Naive thymus-derived CD4-positive, alpha-beta T cell (primary cell): Measurements from ENCODE around the gene CLSTN2. TPM values are rescaled to one million over a fixed set of nuclear protein-coding genes. Genes with fewer than 3 reads are reported as not detected.

Source experiments
- ATAC-seq: fragments of 150-1000 bp; cut with Tn5 transposase; 2 replicates; pipeline ENCODE4 v1.10.0; 2021; ENCODE audit warnings: mild to moderate bottlenecking, moderate library complexity
- CTCF ChIA-PET: fragments of 350-600 bp; sonication (Branson Sonifier 250); formaldehyde crosslinking; loops from one replicate; lab custom pipeline; 2021; ENCODE audit warnings: antibody characterized with exemption; lab: Charles Lee
- POLR2A ChIA-PET: fragments of 350-600 bp; sonication (Branson Sonifier 250); formaldehyde crosslinking; loops from one replicate; lab custom pipeline; 2021; ENCODE audit warnings: antibody characterized with exemption, inconsistent platforms; lab: Charles Lee
- DNase-seq, 9 donors: peaks; one replicate each; pipeline versions ENCODE4 v3.0.0 to v3.0.0-alpha.2; 2020 to 2022; ENCODE audit warnings: mixed read lengths in 1 of 9
- H3K27ac ChIP-seq: one replicate; pipeline ENCODE4 v1.7.0; 2013; ENCODE audit warnings: mild to moderate bottlenecking, low read depth, low read length, moderate library complexity
- H3K27me3 ChIP-seq, 2 donors: one replicate each; pipeline ENCODE4 v1.7.0; 2013; ENCODE audit warnings: low read length in 2 of 2, mild to moderate bottlenecking in 2 of 2, moderate library complexity in 2 of 2; ENCODE audit not compliant: control insufficient read depth in 2 of 2, insufficient read depth in 2 of 2
- H3K36me3 ChIP-seq, 3 experiments: 1 replicate in 2 of 3; 2 replicates in 1 of 3; pipeline ENCODE4 v1.7.0; 2013; ENCODE audit warnings: low read length in 3 of 3, mild to moderate bottlenecking in 3 of 3, moderate library complexity in 1 of 3; ENCODE audit not compliant: insufficient read depth in 3 of 3, control insufficient read depth in 2 of 3
- H3K4me1 ChIP-seq, 2 donors: one replicate each; pipeline ENCODE4 v1.7.0; 2013; ENCODE audit warnings: low read length in 2 of 2, mild to moderate bottlenecking in 2 of 2, moderate library complexity in 1 of 2; ENCODE audit not compliant: control insufficient read depth in 2 of 2, insufficient read depth in 2 of 2
- H3K4me3 ChIP-seq: 2 replicates; pipeline ENCODE4 v1.7.0; 2013; ENCODE audit warnings: mild to moderate bottlenecking, low read length
- H3K9me3 ChIP-seq, 3 experiments: 1 replicate in 2 of 3; 2 replicates in 1 of 3; pipeline ENCODE4 v1.7.0; 2013; ENCODE audit warnings: low read length in 3 of 3; ENCODE audit not compliant: control insufficient read depth in 2 of 3
- H3K27ac Mint-ChIP-seq, 9 donors: one replicate each; pipeline ENCODE4 v1.8.0; 2020 to 2022; ENCODE audit warnings: mixed read lengths in 9 of 9, mild to moderate bottlenecking in 8 of 9, moderate library complexity in 5 of 9, inconsistent platforms in 2 of 9
- H3K27me3 Mint-ChIP-seq, 5 donors: one replicate each; pipeline ENCODE4 v1.8.0; 2021 to 2022; ENCODE audit warnings: mixed read lengths in 5 of 5, mild to moderate bottlenecking in 1 of 5
- H3K36me3 Mint-ChIP-seq, 5 donors: one replicate each; pipeline ENCODE4 v1.8.0; 2020 to 2022; ENCODE audit warnings: mixed read lengths in 5 of 5, mild to moderate bottlenecking in 3 of 5, inconsistent platforms in 1 of 5
- H3K4me1 Mint-ChIP-seq, 7 donors: one replicate each; pipeline ENCODE4 v1.8.0; 2020 to 2022; ENCODE audit warnings: mixed read lengths in 7 of 7, mild to moderate bottlenecking in 3 of 7, inconsistent platforms in 1 of 7
- H3K4me3 Mint-ChIP-seq, 10 donors: one replicate each; pipeline ENCODE4 v1.8.0; 2020 to 2022; ENCODE audit warnings: mild to moderate bottlenecking in 10 of 10, mixed read lengths in 10 of 10, moderate library complexity in 6 of 10, inconsistent platforms in 2 of 10
- H3K9me3 Mint-ChIP-seq, 11 donors: one replicate each; pipeline ENCODE4 v1.8.0; 2020 to 2022; ENCODE audit warnings: mixed read lengths in 11 of 11, mild to moderate bottlenecking in 4 of 11, inconsistent platforms in 1 of 11, moderate library complexity in 1 of 11
- intact Hi-C, 2 donors: fragments of 100-400 bp; cut with micrococcal nuclease; formaldehyde crosslinking; loops; one replicate each; pipeline ENCODE4 v1.15.1; 2023
- polyA plus RNA-seq, 2 donors: library from polyadenylated mRNA; unstranded; fragments of 300-500 nt; fragmentation: Illumina TruSeq; gene quantifications; one replicate each; pipeline ENCODE4 v1.2.3, GENCODE V29; 2021
- total RNA-seq, 6 experiments: library from RNA in 5 of 6; stranded (reverse) in 5 of 6; gene quantifications; 1 replicate in 5 of 6; 2 replicates in 1 of 6; pipeline ENCODE4 v1.2.3 and lab custom pipeline; 2021 to 2026

The CLSTN2 gene
- total and polyA plus RNA-seq, 7 experiments from 2014 or later = 0.02 TPM; not detected in 6

GRCh38 chr3:140580746-140581145 lies 645.8 kb downstream of the CLSTN2 start:
- intact Hi-C loops = no loop called here
- no peak for ATAC-seq
- no peaks in the 10 kb centered on the region for H3K9me3 ChIP-seq
- CTCF ChIA-PET = no interaction called here
- H3K4me3 ChIP-seq = no peak overlapping the region
- Mint-ChIP-seq H3K36me3 (no peaks in the 10 kb centered on the region), H3K4me3 (no peak overlapping the region), H3K4me1 (no peaks in the 10 kb centered on the region), H3K27ac (no peak overlapping the region), H3K27me3 (peaks cover 0 to 34% (median 10%) of the 10 kb centered on the region in 5 donors), H3K9me3 (peaks cover 0 to 4% (median 0%) of the 10 kb centered on the region in 11 donors)
- no peak overlapping the region for H3K27ac ChIP-seq
- no peaks in the 10 kb centered on the region for H3K4me1 ChIP-seq
- no peaks in the 10 kb centered on the region for H3K27me3 ChIP-seq
- POLR2A ChIA-PET = no interaction called here
- DNase-seq = no peak
- H3K36me3 ChIP-seq = no peaks in the 10 kb centered on the region

- intact Hi-C loops = no loop called here
- H3K4me1 Mint-ChIP-seq = no peaks in the 10 kb centered on the region
- H3K27me3 Mint-ChIP-seq = peaks cover 0 to 47% (median 17%) of the 10 kb centered on the region in 5 donors
- ATAC-seq = no peak
- H3K9me3 Mint-ChIP-seq = peaks cover 0 to 9% (median 0%) of the 10 kb centered on the region in 11 donors
- no peak overlapping the region for H3K27ac Mint-ChIP-seq
- CTCF ChIA-PET = no interaction called here
- Histone ChIP-seq H3K36me3 (no peaks in the 10 kb centered on the region), H3K27ac (no peak overlapping the region), H3K27me3 (no peaks in the 10 kb centered on the region), H3K9me3 (no peaks in the 10 kb centered on the region), H3K4me1 (no peaks in the 10 kb centered on the region), H3K4me3 (no peak overlapping the region)
- no peak overlapping the region for H3K4me3 Mint-ChIP-seq
- H3K36me3 Mint-ChIP-seq = no peaks in the 10 kb centered on the region
- POLR2A ChIA-PET = no interaction called here
- DNase-seq = no peak
These were observed 649.6 kb downstream of the CLSTN2 start for GRCh38 chr3:140584549-140584948.

GRCh38 chr3:140585828-140586227 lies 650.8 kb downstream of the CLSTN2 start:
- H3K27me3 Mint-ChIP-seq = peaks cover 0 to 45% (median 17%) of the 10 kb centered on the region in 5 donors
- Histone ChIP-seq H3K27ac (no peak overlapping the region), H3K4me3 (no peak overlapping the region), H3K4me1 (no peaks in the 10 kb centered on the region), H3K9me3 (no peaks in the 10 kb centered on the region), H3K36me3 (no peaks in the 10 kb centered on the region), H3K27me3 (no peaks in the 10 kb centered on the region)
- DNase-seq (no peak), ATAC-seq (no peak)
- H3K4me1 Mint-ChIP-seq = no peaks in the 10 kb centered on the region
- intact Hi-C loops = no loop called here
- ChIA-PET CTCF (no interaction called here), POLR2A (no interaction called here)
- peaks cover 0 to 9% (median 0%) of the 10 kb centered on the region in 11 donors for H3K9me3 Mint-ChIP-seq
- no peak overlapping the region for H3K4me3 Mint-ChIP-seq
- H3K27ac Mint-ChIP-seq = no peak overlapping the region
- no peaks in the 10 kb centered on the region for H3K36me3 Mint-ChIP-seq

- peaks cover 0 to 44% (median 17%) of the 10 kb centered on the region in 5 donors for H3K27me3 Mint-ChIP-seq
- no peaks in the 10 kb centered on the region for H3K4me1 Mint-ChIP-seq
- CTCF ChIA-PET = no interaction called here
- Histone ChIP-seq H3K9me3 (no peaks in the 10 kb centered on the region), H3K36me3 (no peaks in the 10 kb centered on the region), H3K4me1 (no peaks in the 10 kb centered on the region), H3K4me3 (no peak overlapping the region), H3K27me3 (no peaks in the 10 kb centered on the region), H3K27ac (no peak overlapping the region)
- H3K27ac Mint-ChIP-seq = no peak overlapping the region
- ATAC-seq = no peak
- intact Hi-C loops = no loop called here
- H3K36me3 Mint-ChIP-seq = no peaks in the 10 kb centered on the region
- peaks cover 0 to 9% (median 0%) of the 10 kb centered on the region in 11 donors for H3K9me3 Mint-ChIP-seq
- no peak for DNase-seq
- H3K4me3 Mint-ChIP-seq = no peak overlapping the region
- POLR2A ChIA-PET = no interaction called here
These were observed 651.3 kb downstream of the CLSTN2 start for GRCh38 chr3:140586311-140586710.

DNA sequence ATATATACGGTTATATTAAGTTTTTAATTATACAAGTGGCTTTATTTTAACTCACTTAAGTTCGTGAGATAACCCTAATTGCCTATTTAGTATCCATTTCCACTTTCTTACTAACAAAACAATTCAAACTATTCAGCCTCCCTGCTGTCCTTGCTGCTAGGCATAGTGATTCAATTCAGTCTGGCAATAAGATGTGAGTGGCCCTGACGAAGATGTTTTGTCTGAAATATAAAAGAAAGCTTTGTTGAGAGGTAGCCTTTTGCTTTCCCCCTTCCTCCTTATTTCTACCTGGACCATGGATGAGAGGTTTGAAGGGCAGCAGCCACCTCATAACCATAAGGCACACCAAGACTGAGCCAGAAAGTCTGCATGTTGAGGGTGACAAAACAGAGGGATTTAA lies 653.6 kb downstream of the CLSTN2 start:
- Mint-ChIP-seq H3K4me3 (no peak overlapping the region), H3K9me3 (peaks cover 0 to 7% (median 0%) of the 10 kb centered on the region in 11 donors), H3K27me3 (peaks cover 2 to 48% (median 17%) of the 10 kb centered on the region in 5 donors), H3K4me1 (no peaks in the 10 kb centered on the region), H3K27ac (no peak overlapping the region), H3K36me3 (no peaks in the 10 kb centered on the region)
- H3K36me3 ChIP-seq = no peaks in the 10 kb centered on the region
- ChIA-PET POLR2A (no interaction called here), CTCF (no interaction called here)
- DNase-seq (no peak), ATAC-seq (no peak)
- intact Hi-C loops = no loop called here
- H3K27ac ChIP-seq = no peak overlapping the region
- H3K27me3 ChIP-seq = no peaks in the 10 kb centered on the region
- no peaks in the 10 kb centered on the region for H3K4me1 ChIP-seq
- H3K4me3 ChIP-seq = no peak overlapping the region
- H3K9me3 ChIP-seq = no peaks in the 10 kb centered on the region

DNA sequence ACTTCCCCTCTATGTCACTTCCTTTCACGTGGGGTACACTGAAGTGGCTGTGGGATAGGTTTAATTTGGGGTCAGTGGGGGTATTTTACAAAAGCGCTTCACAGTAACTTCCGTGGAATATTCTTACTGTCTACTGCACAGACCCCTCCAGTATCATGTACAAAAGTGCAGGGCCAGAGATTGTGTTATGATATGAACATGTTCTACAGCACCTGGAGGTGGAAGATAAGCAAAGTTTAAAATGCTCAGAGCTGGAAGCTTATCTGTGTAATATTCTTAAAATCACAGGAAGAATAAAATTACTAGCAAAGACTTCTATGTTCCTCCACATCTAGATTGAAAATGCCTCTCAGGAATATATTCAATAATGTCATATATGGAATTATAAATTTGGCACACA lies 658.8 kb downstream of the CLSTN2 start:
- DNase-seq (no peak), ATAC-seq (no peak)
- no peaks in the 10 kb centered on the region for H3K9me3 ChIP-seq
- CTCF ChIA-PET = no interaction called here
- Mint-ChIP-seq H3K27ac (no peak overlapping the region), H3K27me3 (peaks cover 0 to 17% (median 7%) of the 10 kb centered on the region in 5 donors), H3K36me3 (no peaks in the 10 kb centered on the region), H3K4me1 (no peaks in the 10 kb centered on the region), H3K9me3 (peaks cover 0 to 1% (median 0%) of the 10 kb centered on the region in 11 donors), H3K4me3 (no peak overlapping the region)
- intact Hi-C loops = no loop called here
- no peak overlapping the region for H3K27ac ChIP-seq
- POLR2A ChIA-PET = no interaction called here
- H3K4me1 ChIP-seq = no peaks in the 10 kb centered on the region
- H3K36me3 ChIP-seq = no peaks in the 10 kb centered on the region
- no peak overlapping the region for H3K4me3 ChIP-seq
- H3K27me3 ChIP-seq = no peaks in the 10 kb centered on the region

DNA sequence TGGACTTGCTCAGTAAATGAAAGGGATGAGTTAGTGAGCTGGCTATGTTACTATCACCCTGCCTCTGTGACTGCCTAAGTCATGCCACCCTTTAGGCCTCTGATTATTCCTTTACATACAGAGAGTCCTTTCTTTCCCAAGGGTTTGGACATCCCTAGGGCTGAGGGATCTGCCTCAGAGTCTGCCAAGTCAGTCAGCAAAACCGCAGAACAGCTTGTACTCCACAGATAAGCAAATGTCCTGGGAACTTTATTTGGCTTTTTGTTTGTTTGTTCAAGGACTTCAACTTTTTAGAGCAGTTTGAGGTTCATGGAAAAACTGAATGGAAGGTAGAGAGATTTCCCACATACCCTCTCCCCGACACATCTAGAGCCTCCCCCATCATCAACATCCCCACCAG lies 660.3 kb downstream of the CLSTN2 start:
- ChIA-PET POLR2A (no interaction called here), CTCF (no interaction called here)
- H3K4me1 Mint-ChIP-seq = no peaks in the 10 kb centered on the region
- H3K36me3 ChIP-seq = no peaks in the 10 kb centered on the region
- DNase-seq (no peak), ATAC-seq (no peak)
- H3K27ac Mint-ChIP-seq = no peak overlapping the region
- H3K27me3 Mint-ChIP-seq = peaks cover 0 to 17% (median 7%) of the 10 kb centered on the region in 5 donors
- H3K36me3 Mint-ChIP-seq = no peaks in the 10 kb centered on the region
- no peak overlapping the region for H3K4me3 ChIP-seq
- no peaks in the 10 kb centered on the region for H3K9me3 ChIP-seq
- intact Hi-C loops = no loop called here
- no peak overlapping the region for H3K4me3 Mint-ChIP-seq
- no peak overlapping the region for H3K27ac ChIP-seq
- no peaks in the 10 kb centered on the region for H3K27me3 ChIP-seq
- peaks cover 0 to 1% (median 0%) of the 10 kb centered on the region in 11 donors for H3K9me3 Mint-ChIP-seq
- no peaks in the 10 kb centered on the region for H3K4me1 ChIP-seq
